HG03342 (cell line): ENCODE data around the gene ZNF263.

Experiments used
- ATAC-seq: cut with Tn5 transposase; IDR thresholded peaks from one replicate; pipeline ENCODE4 v1.9.1; 2021; ENCODE audit warnings: mild to moderate bottlenecking, moderate library complexity; ENCODE audit not compliant: unreplicated experiment

The ZNF263 gene

DNA sequence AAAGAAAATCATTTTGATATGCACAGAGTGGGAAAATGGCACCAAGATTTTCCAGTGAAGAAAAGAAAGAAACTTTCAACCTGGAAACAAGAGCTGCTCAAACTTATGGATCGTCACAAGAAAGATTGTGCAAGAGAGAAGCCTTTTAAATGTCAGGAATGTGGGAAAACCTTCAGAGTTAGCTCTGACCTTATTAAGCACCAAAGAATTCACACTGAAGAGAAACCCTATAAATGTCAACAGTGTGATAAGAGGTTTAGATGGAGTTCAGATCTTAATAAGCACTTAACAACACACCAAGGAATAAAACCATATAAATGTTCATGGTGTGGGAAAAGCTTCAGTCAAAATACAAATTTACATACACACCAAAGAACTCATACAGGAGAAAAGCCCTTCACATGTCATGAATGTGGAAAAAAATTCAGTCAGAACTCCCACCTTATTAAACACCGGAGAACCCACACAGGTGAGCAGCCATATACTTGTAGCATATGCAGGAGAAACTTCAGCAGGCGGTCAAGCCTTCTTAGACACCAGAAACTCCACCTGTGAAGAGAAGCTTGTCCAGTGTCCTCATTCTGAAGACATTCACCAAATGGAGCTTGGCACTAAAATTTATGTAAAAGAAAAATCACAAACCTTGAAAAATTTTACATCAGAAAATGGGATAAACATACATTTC, 34.2 kb downstream of the ZNF263 start:
- ATAC-seq: no peak

GRCh38 chr16:3321816-3322215, 38.5 kb downstream of the ZNF263 start:
- ATAC-seq: no peak

- no peak for ATAC-seq
Measured at GRCh38 chr16:3327514-3327913, 44.2 kb downstream of the ZNF263 start.

GRCh38 chr16:3328104-3328503, 44.8 kb downstream of the ZNF263 start:
- ATAC-seq: no peak

GRCh38 chr16:3328643-3329042, 45.4 kb downstream of the ZNF263 start:
- ATAC-seq: no peak
